Hepatocyte (in vitro differentiated cells): ENCODE measurements around the gene CEMIP2. TPM values are rescaled to one million over a fixed set of nuclear protein-coding genes. Genes with fewer than 3 reads are reported as not detected.

ENCODE experiments used
- DNase-seq: peaks from one replicate; pipeline ENCODE4 v3.0.0-alpha.2; 2016; ENCODE audit warnings: low spot score
- H2AFZ ChIP-seq: fragments of 200-600 bp; sonication (generic); 2 replicates; pipeline ENCODE4 v1.6.0; 2016; ENCODE audit warnings: antibody characterized with exemption, mild to moderate bottlenecking
- H3K27ac ChIP-seq: fragments of 200-600 bp; sonication (generic); 2 replicates; pipeline ENCODE4 v1.5.1; 2016; ENCODE audit warnings: mild to moderate bottlenecking
- H3K27me3 ChIP-seq: fragments of 200-600 bp; sonication (generic); 2 replicates; pipeline ENCODE4 v1.6.1; 2016
- H3K36me3 ChIP-seq: fragments of 200-600 bp; sonication (generic); replicated peaks from 2 replicates; pipeline ENCODE4 v1.5.1; 2016; ENCODE audit warnings: low read depth; ENCODE audit not compliant: insufficient read depth
- H3K4me1 ChIP-seq: fragments of 200-600 bp; sonication (generic); 2 replicates; pipeline ENCODE4 v1.5.1; 2016; ENCODE audit warnings: mild to moderate bottlenecking, moderate library complexity; ENCODE audit not compliant: insufficient read depth
- H3K4me2 ChIP-seq: fragments of 200-600 bp; sonication (generic); 2 replicates; pipeline ENCODE4 v1.6.0; 2016
- H3K4me3 ChIP-seq: fragments of 200-600 bp; sonication (generic); 2 replicates; pipeline ENCODE4 v1.5.1; 2016; ENCODE audit warnings: mild to moderate bottlenecking
- H3K79me2 ChIP-seq: fragments of 200-600 bp; sonication (generic); 2 replicates; pipeline ENCODE4 v1.6.0; 2017; ENCODE audit warnings: mild to moderate bottlenecking
- H3K9me2 ChIP-seq: fragments of 200-600 bp; sonication (generic); replicated peaks from 2 replicates; pipeline ENCODE4 v1.6.0; 2017; ENCODE audit warnings: mild to moderate bottlenecking; ENCODE audit not compliant: insufficient read depth
- H3K9me3 ChIP-seq: fragments of 200-600 bp; sonication (generic); 2 replicates; pipeline ENCODE4 v1.5.1; 2016; ENCODE audit warnings: low read depth, mild to moderate bottlenecking
- H4K20me1 ChIP-seq: fragments of 200-600 bp; sonication (generic); 2 replicates; pipeline ENCODE4 v1.6.0; 2016; ENCODE audit warnings: mild to moderate bottlenecking; ENCODE audit not compliant: insufficient read depth, poor library complexity, severe bottlenecking
- CTCF ChIP-seq: fragments of 200-600 bp; sonication (generic); IDR thresholded peaks from 2 replicates; pipeline ENCODE4 v1.5.1; 2016; ENCODE audit warnings: antibody characterized with exemption, mild to moderate bottlenecking; ENCODE audit not compliant: poor library complexity
- EZH2 ChIP-seq: fragments of 200-600 bp; sonication (generic); IDR thresholded peaks from 2 replicates; pipeline ENCODE4 v1.6.1; 2016; ENCODE audit warnings: antibody characterized with exemption, mild to moderate bottlenecking, borderline replicate concordance
- EZH2phosphoT487 ChIP-seq: fragments of 200-600 bp; sonication (generic); IDR thresholded peaks from one replicate; pipeline ENCODE4 v1.6.1; 2018; ENCODE audit warnings: antibody characterized with exemption, mild to moderate bottlenecking, low read depth, moderate library complexity; ENCODE audit not compliant: unreplicated experiment, severe bottlenecking
- WGBS: methylation state at CpG from one replicate; pipeline ENCODE4 v1.1.6; 2016; ENCODE audit warnings: low lambda C conversion rate; ENCODE audit errors: missing lambda C conversion rate; 5-methylcytosine and 5-hydroxymethylcytosine counted together
- polyA plus RNA-seq: library from polyadenylated mRNA; unstranded; fragments of >200 nt; fragmentation: Nextera tagmentation; extraction: Ambion mirVana; gene quantifications from 2 replicates; pipeline ENCODE4 v1.2.1, GENCODE V29; 2016
- total RNA-seq: library from RNA; depleted of rRNA; stranded (reverse); fragments of >200 nt; gene quantifications from 2 replicates; pipeline ENCODE4 v1.2.3, GENCODE V29; 2014

CEMIP2 gene
- total and polyA plus RNA-seq, 2 experiments from 2014 or later, result 45.2 to 94.2 TPM

- Histone ChIP-seq H3K4me1 (peaks cover 44% of the 10 kb centered on the region), H4K20me1 (peaks cover 15% of the 10 kb centered on the region), H3K9me2 (no peaks in the 10 kb centered on the region), H3K27me3 (no peaks in the 10 kb centered on the region), H3K9me3 (no peaks in the 10 kb centered on the region), H3K4me2 (no peak overlapping the region), H3K4me3 (no peak overlapping the region), H3K79me2 (peaks cover 94% of the 10 kb centered on the region), H2AFZ (no peak overlapping the region), H3K27ac (no peak overlapping the region), H3K36me3 (no peaks in the 10 kb centered on the region)
- TF ChIP-seq CTCF (no peak), EZH2phosphoT487 (no peak)
- 79% methylated on average over 4 of the region's 4 CpGs for WGBS
- DNase-seq, result no peak
Observed at GRCh38 chr9:71754151-71754550, 14.2 kb downstream of the CEMIP2 start.

- Histone ChIP-seq H3K4me1 (peaks cover 36% of the 10 kb centered on the region), H3K36me3 (no peaks in the 10 kb centered on the region), H3K4me3 (no peak overlapping the region), H3K9me3 (no peaks in the 10 kb centered on the region), H3K79me2 (peaks cover 99% of the 10 kb centered on the region), H4K20me1 (peaks cover 15% of the 10 kb centered on the region), H3K27me3 (no peaks in the 10 kb centered on the region), H3K4me2 (no peak overlapping the region), H3K9me2 (no peaks in the 10 kb centered on the region), H3K27ac (no peak overlapping the region), H2AFZ (no peak overlapping the region)
- no peak for TF ChIP-seq EZH2
- TF ChIP-seq CTCF, result no peak
- TF ChIP-seq EZH2phosphoT487, result no peak
- no peak for DNase-seq
- 73% methylated on average over 3 of the region's 3 CpGs for WGBS
Observed at GRCh38 chr9:71752928-71753327, 15.4 kb downstream of the CEMIP2 start.

GRCh38 chr9:71752352-71752751 is 16.0 kb downstream of the CEMIP2 start:
- Histone ChIP-seq H3K9me2 (no peaks in the 10 kb centered on the region), H3K4me2 (no peak overlapping the region), H3K79me2 (peaks cover 99% of the 10 kb centered on the region)

More at GRCh38 chr9:71752352-71752751, 16.0 kb downstream of the CEMIP2 start:
- DNase-seq, result no peak
- no peak overlapping the region for H2AFZ ChIP-seq
- TF ChIP-seq EZH2phosphoT487 (no peak), CTCF (no peak), EZH2 (no peak)
- H3K9me3 ChIP-seq, result no peaks in the 10 kb centered on the region
- no peak overlapping the region for H3K27ac ChIP-seq
- H3K4me3 ChIP-seq, result no peak overlapping the region
- no peaks in the 10 kb centered on the region for H3K36me3 ChIP-seq
- H3K4me1 ChIP-seq, result peaks cover 31% of the 10 kb centered on the region
- H3K27me3 ChIP-seq, result no peaks in the 10 kb centered on the region
- WGBS, result 91% methylated on average over 1 of the region's 1 CpG
- H4K20me1 ChIP-seq, result peaks cover 15% of the 10 kb centered on the region
